GM12873 (cell line): Measurements from ENCODE around the gene LY6G5B.
A peak's percentile ranks its signal among the peaks of the same experiment; 100 is the strongest.

Experiments
- CTCF ChIP-seq: IDR thresholded peaks from 2 replicates; pipeline ENCODE4 v1.5.1; 2012; ENCODE audit warnings: low read depth, mild to moderate bottlenecking, moderate library complexity, low read length, control low read depth; ENCODE audit not compliant: insufficient read depth; ENCODE audit errors: missing control alignments

The LY6G5B gene

GRCh38 chr6:31661262-31662123, 8.3 kb upstream of the LY6G5B start:
- TF ChIP-seq CTCF, result no peak

GRCh38 chr6:31662124-31662723, 7.6 kb upstream of the LY6G5B start:
- no peak for TF ChIP-seq CTCF

GRCh38 chr6:31663126-31663960, 6.4 kb upstream of the LY6G5B start:
- no peak for TF ChIP-seq CTCF

- TF ChIP-seq CTCF, result no peak
Measured at GRCh38 chr6:31663961-31664789, 5.6 kb upstream of the LY6G5B start.

GRCh38 chr6:31664790-31665500, 4.8 kb upstream of the LY6G5B start, which contains the start of gene GPANK1:
Gene GPANK1 (minus strand): TSS chr6:31664997. CDS start chr6:31664478, 519 bp downstream.
- TF ChIP-seq CTCF, result no peak

- TF ChIP-seq CTCF, result peak; percentile 19
Measured at GRCh38 chr6:31665501-31666336, 4.1 kb upstream of the LY6G5B start, which contains the start of gene CSNK2B. Gene CSNK2B (plus strand): TSS chr6:31666080. CDS start chr6:31666832, 752 bp downstream.
